Loucy (cell line): ENCODE measurements around the gene ANO2.
"Not testable (repeated sequence)": the region's sequence is repeated elsewhere in the genome, so short reads cannot be mapped to it uniquely, and the experiment has no call there.

ENCODE experiments used
- H2AFZ ChIP-seq: fragments of 200-600 bp; sonication (generic); 2 replicates; pipeline ENCODE4 v1.6.0; 2016; ENCODE audit warnings: antibody characterized with exemption, mild to moderate bottlenecking, low read length, moderate library complexity
- H3F3A ChIP-seq: fragments of 200-600 bp; 2 replicates; pipeline ENCODE4 v1.6.0; 2016; ENCODE audit warnings: antibody characterized with exemption, low read depth, mild to moderate bottlenecking
- H3K27me3 ChIP-seq: fragments of 200-600 bp; sonication (generic); 2 replicates; pipeline ENCODE4 v1.6.1; 2014; ENCODE audit warnings: low read length, mild to moderate bottlenecking; ENCODE audit not compliant: insufficient read depth, poor library complexity, severe bottlenecking
- H3K36me3 ChIP-seq: fragments of 200-600 bp; sonication (generic); 2 replicates; pipeline ENCODE4 v1.6.1; 2016; ENCODE audit warnings: low read length; ENCODE audit not compliant: insufficient read depth
- H3K4me1 ChIP-seq: fragments of 200-600 bp; sonication (generic); 2 replicates; pipeline ENCODE4 v1.5.1; 2014; ENCODE audit warnings: low read length, mild to moderate bottlenecking; ENCODE audit not compliant: insufficient read depth, poor library complexity, severe bottlenecking
- H3K4me2 ChIP-seq: fragments of 200-600 bp; sonication (generic); 2 replicates; pipeline ENCODE4 v1.6.0; 2014; ENCODE audit warnings: antibody characterized with exemption, low read length, low read depth, mild to moderate bottlenecking; ENCODE audit not compliant: poor library complexity, severe bottlenecking
- H3K4me3 ChIP-seq: fragments of 200-600 bp; sonication (generic); 2 replicates; pipeline ENCODE4 v1.5.1; 2014; ENCODE audit warnings: low read length, mild to moderate bottlenecking, mixed read lengths; ENCODE audit not compliant: poor library complexity, severe bottlenecking
- H3K79me2 ChIP-seq: fragments of 200-600 bp; sonication (generic); 2 replicates; pipeline ENCODE4 v1.6.1; 2014; ENCODE audit warnings: low read length; ENCODE audit not compliant: insufficient read depth
- H3K9ac ChIP-seq: fragments of 200-600 bp; sonication (generic); 2 replicates; pipeline ENCODE4 v1.6.0; 2014; ENCODE audit warnings: mild to moderate bottlenecking, low read depth, low read length, moderate library complexity; ENCODE audit not compliant: poor library complexity, severe bottlenecking
- H3K9me2 ChIP-seq: fragments of 200-600 bp; sonication (generic); replicated peaks from 2 replicates; pipeline ENCODE4 v1.6.1; 2016; ENCODE audit warnings: low read depth, low read length, mixed read lengths
- H3K9me3 ChIP-seq: fragments of 200-600 bp; sonication (generic); 2 replicates; pipeline ENCODE4 v1.6.1; 2014; ENCODE audit warnings: mild to moderate bottlenecking, antibody characterized with exemption, low read length, low read depth; ENCODE audit not compliant: insufficient read depth
- H4K20me1 ChIP-seq: fragments of 200-600 bp; sonication (generic); 2 replicates; pipeline ENCODE4 v1.6.0; 2014; ENCODE audit warnings: antibody characterized with exemption, low read length, mild to moderate bottlenecking; ENCODE audit not compliant: insufficient read depth, poor library complexity, severe bottlenecking
- CTCF ChIP-seq: fragments of 200-600 bp; sonication (generic); conservative IDR thresholded peaks from 2 replicates; pipeline ENCODE4 v1.5.1; 2014; ENCODE audit warnings: mild to moderate bottlenecking, antibody characterized with exemption, low read length
- EZH2phosphoT487 ChIP-seq: fragments of 200-600 bp; IDR thresholded peaks from 2 replicates; pipeline ENCODE4 v1.6.1; 2018; ENCODE audit warnings: antibody characterized with exemption, mild to moderate bottlenecking, moderate library complexity, borderline replicate concordance

Gene ANO2

GRCh38 chr12:5548152-5548943 lies 396.7 kb downstream of the ANO2 start:
- no peaks in the 10 kb centered on the region for H3K27me3 ChIP-seq
- no peak for TF ChIP-seq EZH2phosphoT487
- TF ChIP-seq CTCF: no peak
- no peak overlapping the region for H3K4me3 ChIP-seq
- no peaks in the 10 kb centered on the region for H3K79me2 ChIP-seq
- H3K36me3 ChIP-seq: no peaks in the 10 kb centered on the region
- H3K9ac ChIP-seq: no peak overlapping the region
- no peaks in the 10 kb centered on the region for H3K4me1 ChIP-seq
- H3K9me3 ChIP-seq: no peaks in the 10 kb centered on the region; the same call in 1 of the 2 replicates
- H3K4me2 ChIP-seq: no peak overlapping the region
- H3K9me2 ChIP-seq: no peaks in the 10 kb centered on the region
- no peak overlapping the region for H2AFZ ChIP-seq
- H4K20me1 ChIP-seq: no peaks in the 10 kb centered on the region
- H3F3A ChIP-seq: no peaks in the 10 kb centered on the region

GRCh38 chr12:5546616-5547015 lies 398.4 kb downstream of the ANO2 start:
- Histone ChIP-seq H3F3A (no peaks in the 10 kb centered on the region), H2AFZ (no peak overlapping the region), H3K9me2 (no peaks in the 10 kb centered on the region), H3K9me3 (no peaks in the 10 kb centered on the region; the same call in 1 of the 2 replicates), H3K4me2 (no peak overlapping the region), H3K4me1 (no peaks in the 10 kb centered on the region), H4K20me1 (no peaks in the 10 kb centered on the region), H3K36me3 (no peaks in the 10 kb centered on the region), H3K79me2 (no peaks in the 10 kb centered on the region), H3K27me3 (no peaks in the 10 kb centered on the region), H3K9ac (no peak overlapping the region), H3K4me3 (no peak overlapping the region)
- TF ChIP-seq CTCF (no peak), EZH2phosphoT487 (no peak)

GRCh38 chr12:5537771-5538170 lies 407.3 kb downstream of the ANO2 start:
- H3K79me2 ChIP-seq: no peaks in the 10 kb centered on the region
- H3F3A ChIP-seq: no peaks in the 10 kb centered on the region
- no peaks in the 10 kb centered on the region for H3K4me1 ChIP-seq
- no peak overlapping the region for H2AFZ ChIP-seq
- H3K36me3 ChIP-seq: no peaks in the 10 kb centered on the region
- H3K9ac ChIP-seq: no peak overlapping the region
- no peaks in the 10 kb centered on the region for H3K9me3 ChIP-seq
- H3K4me3 ChIP-seq: no peak overlapping the region
- H4K20me1 ChIP-seq: no peaks in the 10 kb centered on the region
- no peak overlapping the region for H3K4me2 ChIP-seq
- peaks cover under 1% of the 10 kb centered on the region for H3K27me3 ChIP-seq
- H3K9me2 ChIP-seq: no peaks in the 10 kb centered on the region
- TF ChIP-seq CTCF (no peak), EZH2phosphoT487 (no peak)

- H3K9ac ChIP-seq, H2AFZ ChIP-seq: not testable (repeated sequence)
Observed at GRCh38 chr12:5537026-5537615, 407.9 kb downstream of the ANO2 start.

More at GRCh38 chr12:5537026-5537615, 407.9 kb downstream of the ANO2 start:
- not testable (repeated sequence) for H3K36me3 ChIP-seq, H3K9me3 ChIP-seq, H3K4me1 ChIP-seq, H3K79me2 ChIP-seq, H3K4me3 ChIP-seq, H3F3A ChIP-seq, H3K4me2 ChIP-seq, H3K27me3 ChIP-seq, H4K20me1 ChIP-seq, H3K9me2 ChIP-seq
